HUES6 (cell line): ENCODE data around the gene BCL2L13.

ENCODE experiments used
- H3K27ac ChIP-seq: 2 replicates; pipeline ENCODE4 v1.7.0; 2013; ENCODE audit warnings: low read depth, mild to moderate bottlenecking, low read length, inconsistent platforms
- H3K27me3 ChIP-seq: 2 replicates; pipeline ENCODE4 v1.6.1; 2013; ENCODE audit warnings: low read length; ENCODE audit not compliant: control insufficient read depth, insufficient read depth
- H3K36me3 ChIP-seq: 2 replicates; pipeline ENCODE4 v1.6.1; 2013; ENCODE audit warnings: low read length; ENCODE audit not compliant: control insufficient read depth, insufficient read depth
- H3K4me1 ChIP-seq: 2 replicates; pipeline ENCODE4 v1.6.1; 2013; ENCODE audit warnings: low read length; ENCODE audit not compliant: control insufficient read depth, insufficient read depth
- H3K4me3 ChIP-seq: 2 replicates; pipeline ENCODE4 v1.5.1; 2013; ENCODE audit warnings: low read depth, low read length
- H3K9ac ChIP-seq: one replicate; pipeline ENCODE4 v1.6.1; 2013; ENCODE audit warnings: mild to moderate bottlenecking, low read length
- H3K9me3 ChIP-seq: 2 replicates; pipeline ENCODE4 v1.6.1; 2013; ENCODE audit warnings: low read depth, low read length; ENCODE audit not compliant: control insufficient read depth, insufficient read depth

BCL2L13 gene

GRCh38 chr22:17612057-17612456, 26.5 kb upstream of the BCL2L13 start:
- no peak overlapping the region for H3K27ac ChIP-seq
- H3K27me3 ChIP-seq: no peaks in the 10 kb centered on the region
- H3K9me3 ChIP-seq: no peaks in the 10 kb centered on the region
- peaks cover 54% of the 10 kb centered on the region for H3K36me3 ChIP-seq
- no peak overlapping the region for H3K4me3 ChIP-seq
- H3K9ac ChIP-seq: no peak overlapping the region
- H3K4me1 ChIP-seq: no peaks in the 10 kb centered on the region

DNA sequence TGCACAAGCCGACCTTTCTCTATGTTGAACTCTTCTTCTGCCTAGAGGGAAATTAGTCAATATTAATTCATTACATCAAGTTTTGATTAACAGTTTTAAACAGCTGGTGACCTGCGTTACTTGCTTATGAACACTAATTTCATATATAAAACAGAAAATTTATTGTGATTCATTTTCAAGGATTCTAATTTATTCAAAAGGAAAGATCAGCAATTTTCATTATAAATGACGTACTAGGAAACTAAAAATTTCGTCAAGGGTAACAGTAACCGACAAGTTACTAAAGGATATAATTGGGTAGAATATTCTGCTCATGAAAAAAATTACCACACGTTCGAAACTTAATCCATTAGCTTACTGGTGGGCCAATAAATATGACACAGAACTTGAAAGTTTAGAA, 25.3 kb upstream of the BCL2L13 start:
- peaks cover 53% of the 10 kb centered on the region for H3K36me3 ChIP-seq
- H3K9ac ChIP-seq: no peak overlapping the region
- H3K4me3 ChIP-seq: no peak overlapping the region
- H3K9me3 ChIP-seq: no peaks in the 10 kb centered on the region
- no peak overlapping the region for H3K27ac ChIP-seq
- H3K27me3 ChIP-seq: no peaks in the 10 kb centered on the region
- no peaks in the 10 kb centered on the region for H3K4me1 ChIP-seq

GRCh38 chr22:17627961-17628405, 10.6 kb upstream of the BCL2L13 start:
- Histone ChIP-seq H3K27ac (peak overlapping the region; percentile 92), H3K4me1 (peaks cover 1% of the 10 kb centered on the region; the same call in 1 of the 2 replicates), H3K36me3 (peaks cover 8% of the 10 kb centered on the region), H3K9ac (peak overlapping the region; percentile 96), H3K4me3 (peak overlapping the region; percentile 99), H3K27me3 (no peaks in the 10 kb centered on the region), H3K9me3 (no peaks in the 10 kb centered on the region)

DNA sequence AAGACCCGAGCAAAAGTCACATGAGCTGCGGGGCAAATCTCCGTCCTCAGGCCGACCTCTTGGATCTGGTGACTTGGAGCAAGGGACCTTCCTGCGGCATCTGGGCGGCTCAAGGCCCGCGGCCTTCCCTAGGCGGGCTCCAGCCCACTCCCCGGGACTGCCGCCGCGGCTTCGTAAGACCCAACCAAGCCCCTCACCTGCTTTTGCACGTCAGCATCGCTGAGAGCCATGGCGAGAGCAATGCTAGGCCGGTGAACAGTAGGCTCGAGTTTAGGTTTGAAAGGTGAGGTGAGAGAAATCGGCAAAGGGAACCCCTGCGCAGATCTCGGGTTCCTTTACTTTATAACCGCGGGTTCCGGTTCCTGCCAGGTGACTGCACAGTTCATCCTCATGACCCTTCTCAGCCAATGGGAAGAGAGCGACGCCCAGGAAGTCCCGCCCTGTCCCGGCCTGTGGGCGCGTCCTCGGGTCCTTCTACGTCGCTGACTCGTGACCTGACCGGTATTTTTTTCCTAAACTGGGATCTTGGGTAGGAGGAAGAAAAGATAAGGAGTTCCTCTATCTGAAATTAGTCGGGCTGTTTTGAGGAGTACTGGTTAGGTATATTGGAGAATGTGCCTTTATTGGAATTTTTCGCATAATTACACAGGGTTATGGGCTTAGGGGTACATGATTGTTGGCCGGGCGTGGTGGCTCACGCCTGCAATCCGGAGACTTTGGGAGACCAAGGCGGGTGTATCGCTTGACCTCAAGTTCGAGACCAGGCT, 10.0 kb upstream of the BCL2L13 start, which contains the start of gene ATP6V1E1:
TSS of gene ATP6V1E1 (minus strand) at position 344 of the 767 bp plus-strand sequence. CDS start at position 230, 114 bp downstream.
- H3K27me3 ChIP-seq: no peaks in the 10 kb centered on the region
- H3K27ac ChIP-seq: peak within 1 kb of the TSS; percentile 92
- no peaks in the 10 kb centered on the region for H3K9me3 ChIP-seq
- H3K4me3 ChIP-seq: peak within 1 kb of the TSS; percentile 99
- peak within 1 kb of the TSS; percentile 96 for H3K9ac ChIP-seq
- H3K4me1 ChIP-seq: peaks cover 7% of the 10 kb centered on the region; the same call in 1 of the 2 replicates
- 0 out of 2 replicates have a peak, but pooled peaks cover 4% of the 10 kb centered on the region for H3K36me3 ChIP-seq

GRCh38 chr22:17629173-17629489, 9.4 kb upstream of the BCL2L13 start:
- Histone ChIP-seq H3K27ac (peak overlapping the region; percentile 92), H3K9ac (peak overlapping the region; percentile 96), H3K4me1 (peaks cover 10% of the 10 kb centered on the region; the same call in 1 of the 2 replicates), H3K36me3 (0 out of 2 replicates have a peak, but pooled peaks cover 4% of the 10 kb centered on the region), H3K27me3 (no peaks in the 10 kb centered on the region), H3K4me3 (peak overlapping the region; percentile 99), H3K9me3 (no peaks in the 10 kb centered on the region)

DNA sequence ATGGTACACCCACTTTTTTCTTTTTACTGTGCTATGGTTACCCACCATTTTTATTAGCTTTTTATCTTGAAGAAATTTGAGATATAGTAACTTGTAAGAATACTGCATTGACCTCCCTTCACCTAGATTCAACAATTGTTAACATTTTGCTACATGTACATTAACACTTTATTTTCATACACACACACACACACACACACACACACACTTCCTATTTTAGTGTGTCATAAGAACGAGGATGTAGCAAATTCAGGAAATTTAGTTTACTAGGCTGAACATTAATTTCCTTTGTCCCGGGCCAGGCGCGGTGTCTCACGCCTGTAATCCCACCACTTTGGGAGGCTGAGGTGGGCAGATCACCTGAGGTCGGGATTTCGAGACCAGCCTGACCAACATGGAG, 8.9 kb upstream of the BCL2L13 start:
- H3K36me3 ChIP-seq: 0 out of 2 replicates have a peak, but pooled peaks cover 4% of the 10 kb centered on the region
- peak overlapping the region; percentile 99 for H3K4me3 ChIP-seq
- no peak overlapping the region for H3K9ac ChIP-seq
- H3K4me1 ChIP-seq: peaks cover 10% of the 10 kb centered on the region; the same call in 1 of the 2 replicates
- H3K27me3 ChIP-seq: no peaks in the 10 kb centered on the region
- H3K27ac ChIP-seq: peak overlapping the region; percentile 92; the same call in 1 of the 2 replicates
- no peaks in the 10 kb centered on the region for H3K9me3 ChIP-seq

- Histone ChIP-seq H3K27me3 (no peaks in the 10 kb centered on the region), H3K27ac (no peak overlapping the region), H3K4me3 (no peak overlapping the region), H3K9ac (no peak overlapping the region), H3K4me1 (peaks cover 10% of the 10 kb centered on the region; the same call in 1 of the 2 replicates), H3K36me3 (0 out of 2 replicates have a peak, but pooled peaks cover 4% of the 10 kb centered on the region), H3K9me3 (no peaks in the 10 kb centered on the region)
These were observed 7.4 kb upstream of the BCL2L13 start for GRCh38 chr22:17631076-17631565.

GRCh38 chr22:17633217-17633997, 5.2 kb upstream of the BCL2L13 start:
- 0 out of 2 replicates have a peak, but pooled peaks cover 1% of the 10 kb centered on the region for H3K36me3 ChIP-seq
- peaks cover 15% of the 10 kb centered on the region; the same call in 1 of the 2 replicates for H3K4me1 ChIP-seq
- H3K27me3 ChIP-seq: no peaks in the 10 kb centered on the region
- H3K9ac ChIP-seq: peak overlapping the region; percentile 48
- H3K27ac ChIP-seq: peak overlapping the region; percentile 70
- no peaks in the 10 kb centered on the region for H3K9me3 ChIP-seq
- H3K4me3 ChIP-seq: no peak overlapping the region

- Histone ChIP-seq H3K4me3 (no peak overlapping the region), H3K4me1 (peaks cover 15% of the 10 kb centered on the region; the same call in 1 of the 2 replicates), H3K9me3 (no peaks in the 10 kb centered on the region), H3K27ac (peak overlapping the region; percentile 70; the same call in 1 of the 2 replicates), H3K27me3 (no peaks in the 10 kb centered on the region), H3K36me3 (no peaks in the 10 kb centered on the region), H3K9ac (no peak overlapping the region)
These were observed 4.6 kb upstream of the BCL2L13 start for GRCh38 chr22:17633998-17634323.

DNA sequence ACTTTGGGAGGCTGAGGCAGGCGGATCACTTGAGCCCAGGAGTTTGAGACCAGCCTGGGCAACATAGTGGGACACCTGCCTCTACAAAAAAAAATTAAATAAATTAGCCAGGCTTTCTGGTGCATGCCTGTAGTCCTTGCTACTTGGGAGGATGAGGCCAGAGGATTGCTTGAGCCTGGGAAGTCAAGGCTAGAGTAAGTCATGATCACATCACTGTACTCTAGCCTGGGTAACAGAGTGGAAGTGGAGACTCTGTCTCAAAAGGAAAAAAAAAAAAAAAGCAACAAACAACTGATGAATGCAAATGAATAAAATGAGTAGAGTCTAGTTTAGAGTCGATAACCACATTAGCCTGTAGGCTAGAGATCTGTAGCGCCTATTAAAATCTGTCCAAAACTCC, 3.9 kb upstream of the BCL2L13 start:
- no peaks in the 10 kb centered on the region for H3K36me3 ChIP-seq
- H3K9me3 ChIP-seq: no peaks in the 10 kb centered on the region
- H3K4me1 ChIP-seq: peaks cover 15% of the 10 kb centered on the region; the same call in 1 of the 2 replicates
- H3K9ac ChIP-seq: no peak overlapping the region
- H3K4me3 ChIP-seq: no peak overlapping the region
- H3K27ac ChIP-seq: no peak overlapping the region
- H3K27me3 ChIP-seq: no peaks in the 10 kb centered on the region
